Activated naive CD4-positive, alpha-beta T cell treated with anti-CD3 and anti-CD28 coated beads for 36 hours (primary cell): ENCODE measurements around the gene CCDC154. TPM values are rescaled to one million over a fixed set of nuclear protein-coding genes. Genes with fewer than 3 reads are reported as not detected.
"Not testable (repeated sequence)": the region's sequence is repeated elsewhere in the genome, so short reads cannot be mapped to it uniquely, and the experiment has no call there.

ENCODE experiments used
- CTCF ChIA-PET: fragments of 350-600 bp; sonication (Branson Sonifier 250); formaldehyde crosslinking; loops from one replicate; lab custom pipeline; 2021; ENCODE audit warnings: antibody characterized with exemption; lab: Charles Lee
- DNase-seq: peaks from one replicate; pipeline ENCODE4 v3.0.0-alpha.2; 2020
- H3K27ac Mint-ChIP-seq: one replicate; pipeline ENCODE4 v1.8.0; 2021; ENCODE audit warnings: mild to moderate bottlenecking, mixed read lengths
- H3K27me3 Mint-ChIP-seq: one replicate; pipeline ENCODE4 v1.8.0; 2021; ENCODE audit warnings: low read depth, mixed read lengths
- H3K36me3 Mint-ChIP-seq: one replicate; pipeline ENCODE4 v1.8.0; 2021; ENCODE audit warnings: low read depth, mixed read lengths
- H3K4me1 Mint-ChIP-seq: one replicate; pipeline ENCODE4 v1.8.0; 2021; ENCODE audit warnings: low read depth, mixed read lengths
- H3K4me3 Mint-ChIP-seq: one replicate; pipeline ENCODE4 v1.8.0; 2021; ENCODE audit warnings: mild to moderate bottlenecking, moderate library complexity, mixed read lengths
- H3K9me3 Mint-ChIP-seq: one replicate; pipeline ENCODE4 v1.8.0; 2021; ENCODE audit warnings: mixed read lengths
- intact Hi-C: fragments of 100-400 bp; cut with micrococcal nuclease; formaldehyde crosslinking; loops from one replicate; pipeline ENCODE4 v1.15.1; 2023
- total RNA-seq, 2 experiments: library from RNA; stranded (reverse); gene quantifications; one replicate each; pipeline ENCODE4 v1.2.3, GENCODE V29; 2021

Gene CCDC154
- total RNA-seq, 2 experiments from 2014 or later, result 0.74 to 1.8 TPM

GRCh38 chr16:1470481-1471251 lies 26.3 kb upstream of the CCDC154 start:
- CTCF ChIA-PET, result no interaction called here
- no peak overlapping the region for H3K4me3 Mint-ChIP-seq
- intact Hi-C loops, result no loop called here
- no peak for DNase-seq
- H3K27ac Mint-ChIP-seq, result no peak overlapping the region
- H3K27me3 Mint-ChIP-seq, result no peaks in the 10 kb centered on the region
- peaks cover 37% of the 10 kb centered on the region for H3K4me1 Mint-ChIP-seq
- peaks cover 1% of the 10 kb centered on the region for H3K36me3 Mint-ChIP-seq
- H3K9me3 Mint-ChIP-seq, result no peaks in the 10 kb centered on the region

GRCh38 chr16:1469693-1470201 lies 25.4 kb upstream of the CCDC154 start:
- CTCF ChIA-PET, result no interaction called here
- DNase-seq, result no peak
- H3K27me3 Mint-ChIP-seq, result no peaks in the 10 kb centered on the region
- H3K36me3 Mint-ChIP-seq, result no peaks in the 10 kb centered on the region
- no peaks in the 10 kb centered on the region for H3K9me3 Mint-ChIP-seq
- intact Hi-C loops, result no loop called here
- H3K4me1 Mint-ChIP-seq, result peaks cover 34% of the 10 kb centered on the region
- no peak overlapping the region for H3K4me3 Mint-ChIP-seq
- H3K27ac Mint-ChIP-seq, result no peak overlapping the region

GRCh38 chr16:1469141-1469540 lies 24.8 kb upstream of the CCDC154 start:
- intact Hi-C loops, H3K9me3 Mint-ChIP-seq, H3K27ac Mint-ChIP-seq, CTCF ChIA-PET, H3K4me3 Mint-ChIP-seq, DNase-seq, H3K36me3 Mint-ChIP-seq, H3K27me3 Mint-ChIP-seq: not testable (repeated sequence)
- peaks cover 33% of the 10 kb centered on the region for H3K4me1 Mint-ChIP-seq

- CTCF ChIA-PET, result no interaction called here
- H3K4me3 Mint-ChIP-seq, result no peak overlapping the region
- H3K9me3 Mint-ChIP-seq, result no peaks in the 10 kb centered on the region
- no peak for DNase-seq
- peaks cover 29% of the 10 kb centered on the region for H3K4me1 Mint-ChIP-seq
- intact Hi-C loops, result no loop called here
- H3K27me3 Mint-ChIP-seq, result no peaks in the 10 kb centered on the region
- H3K27ac Mint-ChIP-seq, result no peak overlapping the region
- no peaks in the 10 kb centered on the region for H3K36me3 Mint-ChIP-seq
Measured at GRCh38 chr16:1468426-1468810, 24.1 kb upstream of the CCDC154 start.

DNA sequence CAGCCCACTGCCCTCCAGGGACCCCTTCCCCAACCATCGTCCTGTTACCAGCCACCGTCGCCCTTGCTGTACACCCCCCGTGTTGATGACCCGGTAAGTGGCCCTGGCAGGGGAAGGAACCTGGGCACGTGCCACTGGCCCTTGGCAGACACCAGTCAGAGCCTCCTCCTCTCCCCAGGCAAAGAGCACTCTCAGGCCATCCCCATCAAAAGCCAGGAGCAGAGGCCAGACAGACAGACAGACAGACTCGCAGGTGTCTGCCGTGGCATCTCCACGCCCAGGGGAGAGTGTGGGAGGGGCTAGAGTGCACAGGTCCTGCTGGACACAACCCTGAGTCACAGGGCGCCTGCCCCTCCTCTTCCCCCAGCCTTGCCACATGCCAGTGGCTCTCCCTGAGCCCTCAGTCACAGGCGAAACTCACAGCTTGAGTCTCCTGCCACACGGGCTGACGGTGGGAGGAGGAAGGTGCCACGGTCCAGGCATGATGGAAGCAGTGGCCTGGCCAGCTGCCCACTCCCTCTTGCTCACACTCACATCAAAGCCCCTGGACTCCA lies 22.7 kb upstream of the CCDC154 start:
- intact Hi-C loops, result no loop called here
- H3K9me3 Mint-ChIP-seq, result no peaks in the 10 kb centered on the region
- H3K36me3 Mint-ChIP-seq, result peaks cover under 1% of the 10 kb centered on the region
- H3K27ac Mint-ChIP-seq, result no peak overlapping the region
- H3K27me3 Mint-ChIP-seq, result no peaks in the 10 kb centered on the region
- peaks cover 20% of the 10 kb centered on the region for H3K4me1 Mint-ChIP-seq
- no peak overlapping the region for H3K4me3 Mint-ChIP-seq
- DNase-seq, result no peak
- CTCF ChIA-PET, result no interaction called here

DNA sequence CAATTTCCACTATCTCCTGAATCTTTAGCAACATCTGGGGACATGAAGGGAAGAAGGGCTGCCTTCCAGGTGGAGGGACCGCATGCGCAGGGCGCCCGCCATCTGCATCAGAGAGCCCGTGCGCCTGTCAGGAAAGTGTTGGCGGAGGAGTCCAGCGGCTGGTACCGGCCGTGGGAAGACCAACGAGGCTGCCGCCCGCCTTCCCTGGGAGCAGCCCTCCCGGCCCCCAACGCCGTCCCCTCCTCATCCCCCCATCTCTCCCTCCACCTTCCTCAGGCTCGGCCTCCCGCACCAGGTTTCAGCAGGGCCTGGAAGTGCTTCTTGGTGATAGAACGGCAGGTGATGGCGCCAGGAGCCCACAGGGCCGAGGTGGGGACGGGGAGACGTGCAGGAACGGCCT lies 21.7 kb upstream of the CCDC154 start:
- Mint-ChIP-seq H3K4me3 (no peak overlapping the region), H3K36me3 (peaks cover 2% of the 10 kb centered on the region), H3K27ac (no peak overlapping the region), H3K4me1 (peaks cover 13% of the 10 kb centered on the region), H3K27me3 (no peaks in the 10 kb centered on the region), H3K9me3 (no peaks in the 10 kb centered on the region)
- intact Hi-C loops, result no loop called here
- CTCF ChIA-PET, result no interaction called here
- DNase-seq, result no peak

DNA sequence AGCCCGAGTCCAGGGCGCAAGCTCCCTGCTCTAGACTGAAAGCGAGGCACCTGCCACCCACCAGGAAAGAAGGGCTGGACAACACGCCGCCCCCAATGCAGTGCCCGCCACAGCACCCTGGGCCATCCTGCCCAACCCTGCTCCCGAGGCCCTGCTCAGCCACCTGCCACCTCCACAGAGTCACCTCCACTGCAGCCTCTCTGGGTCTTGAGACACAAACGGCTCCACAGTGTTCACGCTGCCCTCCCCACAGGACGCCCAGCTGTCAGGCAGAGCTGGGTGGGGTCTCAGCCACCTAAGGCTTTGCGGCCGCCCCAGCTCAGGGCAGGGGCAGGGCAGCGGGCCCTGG lies 21.2 kb upstream of the CCDC154 start:
- Mint-ChIP-seq H3K9me3 (no peaks in the 10 kb centered on the region), H3K27ac (no peak overlapping the region), H3K4me3 (no peak overlapping the region), H3K4me1 (peaks cover 9% of the 10 kb centered on the region), H3K36me3 (peaks cover 2% of the 10 kb centered on the region), H3K27me3 (no peaks in the 10 kb centered on the region)
- intact Hi-C loops, result no loop called here
- DNase-seq, result no peak
- CTCF ChIA-PET, result no interaction called here

GRCh38 chr16:1464894-1465566 lies 20.7 kb upstream of the CCDC154 start:
- intact Hi-C loops, result no loop called here
- Mint-ChIP-seq H3K27ac (no peak overlapping the region), H3K4me1 (peaks cover 6% of the 10 kb centered on the region), H3K4me3 (no peak overlapping the region), H3K27me3 (no peaks in the 10 kb centered on the region), H3K9me3 (no peaks in the 10 kb centered on the region), H3K36me3 (peaks cover 2% of the 10 kb centered on the region)
- DNase-seq, result no peak
- CTCF ChIA-PET, result no interaction called here

DNA sequence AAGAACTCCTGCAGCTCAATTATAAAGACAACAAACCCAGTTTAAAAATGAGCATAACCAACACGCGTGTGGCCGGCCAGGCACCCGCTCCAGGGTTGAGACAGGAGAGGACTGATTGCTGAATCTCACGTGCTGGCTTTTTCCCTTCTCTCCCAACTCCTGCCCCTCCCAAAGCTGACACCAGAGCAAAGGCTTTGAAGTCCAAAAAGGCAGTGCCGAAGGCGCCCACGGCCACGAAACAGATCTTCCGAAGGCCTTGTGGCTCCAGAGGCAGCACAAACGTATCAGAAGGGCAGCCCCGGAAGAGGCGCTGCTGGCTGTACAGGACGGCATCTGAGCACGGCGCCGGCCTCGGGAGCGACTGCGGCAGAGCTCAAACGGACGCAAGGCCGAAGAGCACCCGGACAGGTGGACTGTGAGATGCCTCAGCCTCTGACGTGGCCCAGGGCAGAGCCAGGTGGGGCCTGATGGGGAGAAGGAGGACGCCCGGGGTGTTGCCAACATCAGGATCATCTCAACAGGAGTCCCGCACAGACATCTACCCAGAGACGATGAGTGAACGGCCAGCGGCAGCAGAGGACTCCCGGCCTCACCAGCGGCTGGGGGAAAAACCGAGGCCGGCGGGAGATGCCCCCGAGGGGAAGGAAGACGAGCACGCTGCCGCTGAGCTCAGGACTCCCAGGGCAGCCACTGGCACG lies 20.0 kb upstream of the CCDC154 start:
- Mint-ChIP-seq H3K4me3 (no peak overlapping the region), H3K27me3 (no peaks in the 10 kb centered on the region), H3K4me1 (peaks cover 2% of the 10 kb centered on the region), H3K9me3 (no peaks in the 10 kb centered on the region), H3K27ac (no peak overlapping the region), H3K36me3 (peaks cover 4% of the 10 kb centered on the region)
- no peak for DNase-seq
- intact Hi-C loops, result no loop called here
- CTCF ChIA-PET, result no interaction called here

DNA sequence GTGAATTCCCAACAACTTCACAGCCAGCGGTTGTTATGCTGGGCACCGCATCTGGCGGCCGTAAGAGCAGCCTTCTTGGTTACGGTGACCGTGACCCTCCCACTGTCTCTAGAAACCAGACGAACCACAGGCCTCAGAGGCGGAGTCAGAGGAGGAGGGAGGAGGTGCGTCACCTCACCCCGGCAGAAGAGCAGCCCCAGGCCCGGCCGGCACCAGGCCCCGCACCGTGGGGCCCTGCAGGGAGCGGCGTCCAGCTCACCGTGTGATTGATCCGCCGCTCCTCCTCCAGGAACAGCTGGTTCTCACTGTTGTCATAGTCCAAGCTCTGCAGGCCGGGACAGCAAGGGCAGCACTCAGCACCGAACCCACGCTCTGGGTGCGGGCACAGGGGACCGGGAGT lies 16.8 kb upstream of the CCDC154 start:
- Mint-ChIP-seq H3K4me3 (no peak overlapping the region), H3K36me3 (peaks cover 4% of the 10 kb centered on the region), H3K4me1 (peaks cover 6% of the 10 kb centered on the region), H3K27ac (no peak overlapping the region), H3K9me3 (no peaks in the 10 kb centered on the region), H3K27me3 (no peaks in the 10 kb centered on the region)
- DNase-seq, result no peak
- CTCF ChIA-PET, result no interaction called here
- intact Hi-C loops, result no loop called here

DNA sequence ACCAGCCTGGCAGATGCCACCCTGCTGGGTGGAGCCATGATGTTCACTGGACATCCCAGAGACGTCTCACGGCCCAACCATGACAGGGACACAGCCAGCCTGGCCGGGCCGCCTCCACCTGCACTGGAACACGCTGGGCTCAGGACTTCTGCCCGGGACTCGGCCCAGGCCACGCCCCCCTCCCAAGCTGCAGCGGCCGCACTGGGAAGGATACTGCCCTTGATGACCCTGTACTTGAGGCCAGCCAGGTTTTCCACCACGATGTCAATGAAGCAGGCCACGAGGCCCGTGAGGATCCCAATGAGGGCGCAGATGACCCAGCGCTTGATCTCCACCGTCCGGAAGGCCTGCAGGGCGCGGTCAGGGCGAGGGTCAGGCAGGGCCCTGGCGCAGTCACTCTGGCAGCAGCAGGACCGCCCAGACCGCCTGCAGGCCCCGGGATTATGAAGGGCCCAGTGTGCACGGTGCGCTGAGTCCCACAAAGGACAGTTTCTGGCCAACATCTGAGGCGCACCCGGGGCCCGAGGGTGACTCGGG lies 16.3 kb upstream of the CCDC154 start:
- Mint-ChIP-seq H3K4me1 (peaks cover 6% of the 10 kb centered on the region), H3K9me3 (no peaks in the 10 kb centered on the region), H3K27me3 (no peaks in the 10 kb centered on the region), H3K4me3 (no peak overlapping the region), H3K36me3 (peaks cover 4% of the 10 kb centered on the region), H3K27ac (no peak overlapping the region)
- CTCF ChIA-PET, result no interaction called here
- no peak for DNase-seq
- intact Hi-C loops, result no loop called here

DNA sequence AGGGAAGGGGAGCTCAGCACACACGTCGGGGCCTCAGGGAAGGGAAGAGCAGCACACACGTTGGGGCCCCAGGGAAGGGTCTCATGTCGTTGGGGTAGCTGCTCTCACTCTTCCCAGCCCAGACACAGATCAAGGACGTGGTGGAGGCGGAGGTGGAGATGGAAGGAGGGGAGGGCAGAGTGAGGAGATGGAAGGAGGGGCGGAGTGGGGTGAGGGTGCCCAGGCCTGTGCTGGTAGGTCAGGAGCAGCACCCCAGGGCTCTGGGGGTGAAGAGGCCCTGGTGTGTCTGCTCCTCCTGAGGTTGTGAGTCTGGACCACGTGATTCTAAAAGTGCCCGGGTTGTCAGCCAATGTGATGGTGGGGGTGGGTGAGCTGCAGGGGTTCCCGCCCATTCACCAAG lies 15.6 kb upstream of the CCDC154 start:
- Mint-ChIP-seq H3K9me3 (no peaks in the 10 kb centered on the region), H3K27ac (no peak overlapping the region), H3K27me3 (no peaks in the 10 kb centered on the region), H3K36me3 (peaks cover 5% of the 10 kb centered on the region), H3K4me3 (no peak overlapping the region), H3K4me1 (peaks cover 6% of the 10 kb centered on the region)
- CTCF ChIA-PET, result no interaction called here
- no peak for DNase-seq
- intact Hi-C loops, result no loop called here
